Dendritic cell treated with granulocyte-macrophage colony-stimulating factor and Interleukin-4, amounts not matched to agents 40 ng/mL and 50 ng/mL, for 4 days (primary cell): Measurements from ENCODE around the gene RPSA.
"Not testable (repeated sequence)": the region's sequence is repeated elsewhere in the genome, so short reads cannot be mapped to it uniquely, and the experiment has no call there.

ENCODE experiments used
- H3K27ac Mint-ChIP-seq: one replicate; pipeline ENCODE4 v1.8.0; 2022; ENCODE audit warnings: mild to moderate bottlenecking, mixed read lengths
- H3K27me3 Mint-ChIP-seq: one replicate; pipeline ENCODE4 v1.8.0; 2022; ENCODE audit warnings: mild to moderate bottlenecking, mixed read lengths
- H3K36me3 Mint-ChIP-seq: one replicate; pipeline ENCODE4 v1.8.0; 2022; ENCODE audit warnings: low read depth, mixed read lengths
- H3K4me1 Mint-ChIP-seq: one replicate; pipeline ENCODE4 v1.8.0; 2022; ENCODE audit warnings: low read depth, mixed read lengths
- H3K4me3 Mint-ChIP-seq: one replicate; pipeline ENCODE4 v1.8.0; 2022; ENCODE audit warnings: mild to moderate bottlenecking, moderate library complexity, mixed read lengths
- H3K9me3 Mint-ChIP-seq: one replicate; pipeline ENCODE4 v1.8.0; 2022; ENCODE audit warnings: mixed read lengths
- intact Hi-C: fragments of 100-400 bp; cut with micrococcal nuclease; formaldehyde crosslinking; loops from one replicate; pipeline ENCODE4 v1.15.0; 2022

The RPSA gene

GRCh38 chr3:39404943-39405686 lies 1.4 kb upstream of the RPSA start:
- Mint-ChIP-seq H3K27me3 (no peaks in the 10 kb centered on the region), H3K27ac (no peak overlapping the region), H3K4me1 (peaks cover 23% of the 10 kb centered on the region), H3K36me3 (peaks cover 46% of the 10 kb centered on the region), H3K9me3 (no peaks in the 10 kb centered on the region), H3K4me3 (no peak overlapping the region)
- intact Hi-C loops = no loop called here

GRCh38 chr3:39405687-39406367 lies 693 bp upstream of the RPSA start:
- H3K36me3 Mint-ChIP-seq = peaks cover 47% of the 10 kb centered on the region

GRCh38 chr3:39407259-39407629 lies 724 bp downstream of the RPSA start:
- Mint-ChIP-seq H3K27me3 (no peaks in the 10 kb centered on the region), H3K27ac (peak overlapping the region; percentile 90), H3K4me1 (peaks cover 28% of the 10 kb centered on the region), H3K36me3 (peaks cover 57% of the 10 kb centered on the region), H3K4me3 (peak overlapping the region; percentile 90), H3K9me3 (no peaks in the 10 kb centered on the region)
- intact Hi-C loops = no loop called here

More at GRCh38 chr3:39405687-39406367, 693 bp upstream of the RPSA start:
- Mint-ChIP-seq H3K27ac (peak overlapping the region; percentile 90), H3K27me3 (no peaks in the 10 kb centered on the region), H3K4me1 (peaks cover 23% of the 10 kb centered on the region), H3K4me3 (peak overlapping the region; percentile 90), H3K9me3 (no peaks in the 10 kb centered on the region)
- intact Hi-C loops = loop anchor here (1.0 kb wide), 1 partner anchor 22 kb away; no protein-coding TSS in a partner anchor

GRCh38 chr3:39407773-39408492 lies 1.4 kb downstream of the RPSA start:
- Mint-ChIP-seq H3K4me3 (peak overlapping the region; percentile 90), H3K4me1 (peaks cover 28% of the 10 kb centered on the region), H3K9me3 (no peaks in the 10 kb centered on the region), H3K36me3 (peaks cover 64% of the 10 kb centered on the region), H3K27me3 (no peaks in the 10 kb centered on the region), H3K27ac (peak overlapping the region; percentile 90)
- intact Hi-C loops = no loop called here

- Mint-ChIP-seq H3K36me3 (peaks cover 72% of the 10 kb centered on the region), H3K9me3 (no peaks in the 10 kb centered on the region), H3K4me1 (peaks cover 28% of the 10 kb centered on the region), H3K4me3 (no peak overlapping the region), H3K27me3 (no peaks in the 10 kb centered on the region), H3K27ac (peak overlapping the region; percentile 30)
- intact Hi-C loops = no loop called here
Measured at GRCh38 chr3:39408493-39409372, 2.2 kb downstream of the RPSA start.

- H3K27ac Mint-ChIP-seq = peak overlapping the region; percentile 30
- no peaks in the 10 kb centered on the region for H3K9me3 Mint-ChIP-seq
- H3K4me1 Mint-ChIP-seq = peaks cover 28% of the 10 kb centered on the region
- no peak overlapping the region for H3K4me3 Mint-ChIP-seq
- H3K27me3 Mint-ChIP-seq = no peaks in the 10 kb centered on the region
- intact Hi-C loops = no loop called here
- peaks cover 81% of the 10 kb centered on the region for H3K36me3 Mint-ChIP-seq
Measured at GRCh38 chr3:39409514-39410136, 3.1 kb downstream of the RPSA start.

- Mint-ChIP-seq H3K9me3 (no peaks in the 10 kb centered on the region), H3K27ac (no peak overlapping the region), H3K27me3 (no peaks in the 10 kb centered on the region), H3K4me3 (no peak overlapping the region), H3K36me3 (peaks cover 81% of the 10 kb centered on the region), H3K4me1 (peaks cover 28% of the 10 kb centered on the region)
- intact Hi-C loops = no loop called here
Measured at GRCh38 chr3:39410893-39411292, 4.4 kb downstream of the RPSA start.

- H3K9me3 Mint-ChIP-seq = no peaks in the 10 kb centered on the region
- H3K27ac Mint-ChIP-seq = no peak overlapping the region
- peaks cover 68% of the 10 kb centered on the region for H3K36me3 Mint-ChIP-seq
- intact Hi-C loops = no loop called here
- no peak overlapping the region for H3K4me3 Mint-ChIP-seq
- H3K4me1 Mint-ChIP-seq = peaks cover 22% of the 10 kb centered on the region
- peaks cover 2% of the 10 kb centered on the region for H3K27me3 Mint-ChIP-seq
Measured at GRCh38 chr3:39412668-39413260, 6.2 kb downstream of the RPSA start.

- Mint-ChIP-seq H3K4me1 (peaks cover 23% of the 10 kb centered on the region), H3K27me3 (peaks cover 12% of the 10 kb centered on the region), H3K4me3 (no peak overlapping the region), H3K27ac (peak overlapping the region; percentile 15), H3K9me3 (no peaks in the 10 kb centered on the region), H3K36me3 (peaks cover 57% of the 10 kb centered on the region)
- intact Hi-C loops = no loop called here
Measured at GRCh38 chr3:39413691-39414420, 7.3 kb downstream of the RPSA start.

- H3K27ac Mint-ChIP-seq = no peak overlapping the region
- H3K27me3 Mint-ChIP-seq = peaks cover 16% of the 10 kb centered on the region
- H3K4me3 Mint-ChIP-seq = no peak overlapping the region
- H3K4me1 Mint-ChIP-seq = peaks cover 19% of the 10 kb centered on the region
- intact Hi-C loops = no loop called here
- peaks cover 51% of the 10 kb centered on the region for H3K36me3 Mint-ChIP-seq
- no peaks in the 10 kb centered on the region for H3K9me3 Mint-ChIP-seq
Measured at GRCh38 chr3:39414421-39414907, 7.9 kb downstream of the RPSA start.

GRCh38 chr3:39415302-39415701 lies 8.8 kb downstream of the RPSA start:
- peaks cover 43% of the 10 kb centered on the region for H3K36me3 Mint-ChIP-seq
- peaks cover 14% of the 10 kb centered on the region for H3K4me1 Mint-ChIP-seq
- peaks cover 17% of the 10 kb centered on the region for H3K27me3 Mint-ChIP-seq
- H3K27ac Mint-ChIP-seq, intact Hi-C loops, H3K9me3 Mint-ChIP-seq, H3K4me3 Mint-ChIP-seq: not testable (repeated sequence)

GRCh38 chr3:39415983-39416382 lies 9.5 kb downstream of the RPSA start:
- no peak overlapping the region for H3K4me3 Mint-ChIP-seq
- no peak overlapping the region for H3K27ac Mint-ChIP-seq
- H3K27me3 Mint-ChIP-seq = peaks cover 17% of the 10 kb centered on the region
- H3K36me3 Mint-ChIP-seq = peaks cover 36% of the 10 kb centered on the region
- intact Hi-C loops = loop anchor here (2.0 kb wide), 1 partner anchor 83 kb away; no protein-coding TSS in a partner anchor
- H3K4me1 Mint-ChIP-seq = peaks cover 14% of the 10 kb centered on the region
- H3K9me3 Mint-ChIP-seq = no peaks in the 10 kb centered on the region
